Subcutaneous abdominal adipose tissue (tissue), 5 donors: ENCODE data around the gene PLTP.
"Not testable (repeated sequence)": the region's sequence is repeated elsewhere in the genome, so short reads cannot be mapped to it uniquely, and the experiment has no call there.

Experiments used
- H3K27ac ChIP-seq: one replicate; pipeline ENCODE4 v1.7.0; 2013; ENCODE audit warnings: low read depth, mild to moderate bottlenecking, inconsistent platforms, low read length, moderate library complexity
- H3K27me3 ChIP-seq, 5 donors: one replicate each; pipeline ENCODE4 v1.7.0; 2013; ENCODE audit warnings: low read length in 5 of 5, inconsistent platforms in 1 of 5; ENCODE audit not compliant: control insufficient read depth in 5 of 5, insufficient read depth in 4 of 5
- H3K36me3 ChIP-seq, 5 donors: one replicate each; pipeline ENCODE4 v1.7.0; 2013; ENCODE audit warnings: low read length in 5 of 5; ENCODE audit not compliant: control insufficient read depth in 5 of 5, insufficient read depth in 5 of 5
- H3K4me1 ChIP-seq, 5 donors: one replicate each; pipeline ENCODE4 v1.7.0; 2013; ENCODE audit warnings: low read length in 5 of 5, mild to moderate bottlenecking in 3 of 5, moderate library complexity in 1 of 5; ENCODE audit not compliant: control insufficient read depth in 5 of 5, insufficient read depth in 5 of 5
- H3K4me3 ChIP-seq, 5 donors: one replicate each; pipeline ENCODE4 v1.7.0; 2013; ENCODE audit warnings: low read length in 5 of 5, low read depth in 1 of 5
- H3K9ac ChIP-seq, 5 donors: one replicate each; pipeline ENCODE4 v1.7.0; 2013; ENCODE audit warnings: low read length in 5 of 5, mild to moderate bottlenecking in 4 of 5, moderate library complexity in 3 of 5
- H3K9me3 ChIP-seq, 5 donors: one replicate each; pipeline ENCODE4 v1.7.0; 2013; ENCODE audit warnings: low read length in 5 of 5; ENCODE audit not compliant: control insufficient read depth in 5 of 5
- donor health status: healthy.
- donor health status: healthy.
- donor health status: healthy.
- donor health status: healthy.
- donor health status: healthy.

Gene PLTP

DNA sequence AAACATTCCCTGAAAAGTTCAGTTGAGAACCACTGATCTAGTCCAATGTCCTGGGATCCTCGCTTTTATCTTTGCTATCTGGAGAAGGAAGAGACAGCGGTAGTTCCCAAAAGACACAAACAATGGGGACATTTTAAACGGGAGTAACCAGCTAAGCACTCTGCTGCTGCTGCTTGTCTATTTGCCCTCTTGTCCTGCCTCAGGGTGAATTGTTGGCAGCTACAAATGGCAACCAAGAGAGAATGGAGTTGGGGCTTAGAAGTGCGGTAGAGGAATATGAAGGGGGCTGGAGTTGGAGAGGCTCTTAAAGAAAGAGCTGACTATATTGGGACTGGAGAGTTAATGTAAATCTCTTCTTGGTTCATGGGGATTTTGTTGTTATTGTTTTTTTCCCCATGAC is 37.4 kb downstream of the PLTP start:
- no peaks in the 10 kb centered on the region for H3K9me3 ChIP-seq
- H3K9ac ChIP-seq: no peak overlapping the region
- H3K27me3 ChIP-seq: no peaks in the 10 kb centered on the region
- no peak overlapping the region for H3K27ac ChIP-seq
- peaks cover 0 to 28% (median 26%) of the 10 kb centered on the region in 5 donors for H3K36me3 ChIP-seq
- no peak overlapping the region for H3K4me3 ChIP-seq
- peaks cover 0 to 5% (median 0%) of the 10 kb centered on the region in 5 donors for H3K4me1 ChIP-seq

- not testable (repeated sequence) for H3K27ac ChIP-seq, H3K4me3 ChIP-seq, H3K9ac ChIP-seq, H3K4me1 ChIP-seq, H3K9me3 ChIP-seq, H3K27me3 ChIP-seq
- peaks cover 0 to 28% (median 26%) of the 10 kb centered on the region in 5 donors for H3K36me3 ChIP-seq
Observed at GRCh38 chr20:45874104-45874481, 37.9 kb downstream of the PLTP start.

DNA sequence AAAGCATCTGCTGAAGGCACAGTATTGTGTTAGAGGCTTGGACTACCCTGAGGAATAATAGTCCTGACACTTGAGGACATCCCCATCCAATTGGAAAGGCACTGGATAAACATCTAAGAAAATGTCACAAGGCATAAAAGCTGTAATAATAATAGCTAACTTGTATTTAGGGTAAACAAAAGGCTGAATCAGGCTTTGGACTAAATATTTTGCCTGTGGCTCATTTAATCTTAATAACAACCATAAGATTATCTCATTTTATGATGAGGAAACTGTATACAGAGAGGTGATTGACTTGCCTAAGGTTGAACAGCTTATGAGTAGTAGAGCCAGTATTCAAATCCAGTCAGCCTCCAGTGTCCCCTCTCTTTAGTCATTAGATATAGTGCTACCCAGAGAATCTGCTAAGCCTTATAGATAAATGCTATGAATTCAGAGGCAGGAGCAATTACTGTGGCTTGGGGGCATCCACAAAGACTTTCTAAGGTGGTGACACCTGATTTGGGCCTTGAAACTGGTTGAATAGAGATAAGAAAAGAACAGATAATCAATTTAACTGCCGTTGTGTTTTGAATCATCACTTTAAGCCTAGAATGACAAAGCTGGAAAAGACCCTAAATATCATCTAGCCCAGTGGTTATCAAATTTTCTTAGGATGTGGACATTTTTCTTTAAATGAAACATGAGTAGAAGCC is 38.4 kb downstream of the PLTP start:
- no peaks in the 10 kb centered on the region for H3K9me3 ChIP-seq
- H3K9ac ChIP-seq: no peak overlapping the region
- H3K27me3 ChIP-seq: no peaks in the 10 kb centered on the region
- peaks cover 0 to 3% (median 0%) of the 10 kb centered on the region in 5 donors for H3K4me1 ChIP-seq
- no peak overlapping the region for H3K4me3 ChIP-seq
- no peak overlapping the region for H3K27ac ChIP-seq
- peaks cover 0 to 25% (median 24%) of the 10 kb centered on the region in 5 donors for H3K36me3 ChIP-seq

GRCh38 chr20:45872626-45873025 is 39.3 kb downstream of the PLTP start:
- H3K9ac ChIP-seq: no peak overlapping the region
- peaks cover 0 to 16% (median 15%) of the 10 kb centered on the region in 5 donors for H3K36me3 ChIP-seq
- H3K27me3 ChIP-seq: no peaks in the 10 kb centered on the region
- no peaks in the 10 kb centered on the region for H3K4me1 ChIP-seq
- H3K9me3 ChIP-seq: no peaks in the 10 kb centered on the region
- H3K27ac ChIP-seq: no peak overlapping the region
- no peak overlapping the region for H3K4me3 ChIP-seq

DNA sequence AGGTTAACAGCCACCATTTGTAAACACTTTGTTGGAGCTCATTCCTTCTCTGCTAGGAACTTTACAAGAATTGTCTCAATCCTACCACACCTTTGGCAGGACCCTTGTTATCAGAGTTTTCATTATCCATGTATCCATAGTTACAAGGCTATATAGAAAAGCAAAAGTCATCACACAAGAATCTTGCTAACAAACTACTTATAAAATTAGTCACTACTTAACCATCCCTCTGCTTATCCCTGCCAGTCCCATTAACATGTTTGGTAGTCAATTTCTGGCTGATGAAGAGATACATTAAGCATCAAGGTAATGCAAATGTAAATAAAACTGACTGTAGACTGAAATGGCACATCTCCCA is 44.2 kb downstream of the PLTP start:
- peaks cover 0 to 5% (median 3%) of the 10 kb centered on the region in 5 donors for H3K36me3 ChIP-seq

DNA sequence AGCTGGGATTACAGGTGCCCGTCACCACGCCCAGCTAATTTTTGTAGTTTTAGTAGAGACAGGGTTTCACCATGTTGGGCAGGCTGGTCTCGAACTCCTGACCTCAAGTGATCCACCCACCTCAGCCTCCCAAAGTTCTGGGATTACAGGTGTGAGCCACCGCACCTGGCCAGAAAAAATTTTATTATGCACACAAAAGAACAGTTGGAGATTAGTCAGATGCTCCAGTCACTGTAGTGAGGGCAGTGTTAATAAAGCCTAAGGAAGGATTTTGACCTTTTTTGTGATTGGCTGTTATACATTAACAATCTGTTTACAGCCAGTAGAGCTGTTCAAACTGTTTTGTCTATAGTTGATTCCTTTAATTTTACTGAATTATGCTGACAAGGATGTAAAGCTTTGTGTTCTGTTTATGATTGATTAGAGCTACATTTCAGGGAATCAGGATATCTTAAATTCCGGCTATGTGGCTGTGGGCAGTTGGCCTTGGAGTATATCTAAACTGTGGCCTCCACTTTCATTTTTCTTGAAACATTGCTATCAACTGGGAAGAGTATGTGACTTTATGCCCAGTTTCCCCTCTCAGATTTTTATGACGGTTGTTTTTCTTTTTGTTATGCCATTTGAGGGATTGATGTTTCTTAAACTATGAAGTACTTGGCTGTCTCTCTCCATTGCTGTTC is 44.7 kb downstream of the PLTP start:
- H3K27me3 ChIP-seq: no peaks in the 10 kb centered on the region
- no peak overlapping the region for H3K27ac ChIP-seq
- no peak overlapping the region for H3K9ac ChIP-seq
- no peaks in the 10 kb centered on the region for H3K36me3 ChIP-seq
- H3K9me3 ChIP-seq: no peaks in the 10 kb centered on the region
- no peaks in the 10 kb centered on the region for H3K4me1 ChIP-seq
- no peak overlapping the region for H3K4me3 ChIP-seq

More for the DNA sequence above, 44.2 kb downstream of the PLTP start:
- Histone ChIP-seq H3K4me3 (no peak overlapping the region), H3K9me3 (no peaks in the 10 kb centered on the region), H3K4me1 (no peaks in the 10 kb centered on the region), H3K27ac (no peak overlapping the region), H3K9ac (no peak overlapping the region), H3K27me3 (no peaks in the 10 kb centered on the region)

- H3K9ac ChIP-seq: no peak overlapping the region
- H3K27ac ChIP-seq: no peak overlapping the region
- H3K4me3 ChIP-seq: no peak overlapping the region
- H3K4me1 ChIP-seq: no peaks in the 10 kb centered on the region
- H3K27me3 ChIP-seq: no peaks in the 10 kb centered on the region
- H3K36me3 ChIP-seq: no peaks in the 10 kb centered on the region
- H3K9me3 ChIP-seq: no peaks in the 10 kb centered on the region
Observed at GRCh38 chr20:45866454-45866853, 45.5 kb downstream of the PLTP start.

DNA sequence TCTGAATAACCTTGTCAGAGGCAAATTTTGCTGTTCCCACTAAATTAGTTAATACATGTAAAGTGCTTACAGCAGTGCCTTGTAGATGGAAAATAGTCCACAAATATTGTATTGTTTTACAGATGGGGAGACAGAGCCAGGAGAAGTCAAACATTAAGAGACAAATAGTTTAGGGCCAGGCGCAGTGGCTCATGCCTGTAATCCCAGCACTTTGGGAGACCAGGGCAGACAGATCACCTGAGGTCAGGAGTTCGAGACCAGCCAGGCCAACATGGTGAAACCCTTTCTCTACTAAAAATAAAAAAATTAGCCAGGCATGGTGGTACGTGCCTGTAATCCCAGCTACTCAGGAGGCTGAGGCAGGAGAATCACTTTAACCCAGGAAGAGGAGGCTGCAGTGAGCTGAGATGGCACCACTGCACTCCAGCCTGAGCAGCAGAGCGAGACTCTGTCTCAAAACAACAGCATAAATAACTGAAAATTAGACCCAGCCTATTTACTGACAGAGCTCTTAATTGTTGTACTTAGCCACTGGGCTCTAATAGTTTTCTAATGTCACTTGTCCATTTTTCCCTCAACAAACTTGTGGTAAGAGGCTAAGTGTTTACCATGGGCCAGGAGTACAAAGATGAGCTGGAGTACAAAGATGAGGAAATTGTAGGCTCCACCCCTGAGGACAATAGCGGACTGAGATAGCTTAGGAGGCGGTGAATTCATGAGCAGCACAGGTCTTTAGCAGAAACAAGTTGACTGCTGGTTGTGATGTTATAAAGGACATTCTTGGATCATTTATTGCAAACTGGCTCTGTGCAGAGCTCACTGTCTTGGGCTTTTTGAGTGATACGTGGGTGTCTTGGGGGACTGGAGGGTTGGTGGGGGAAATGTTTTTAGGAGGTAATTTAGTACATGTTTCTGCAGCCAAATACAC is 48.1 kb downstream of the PLTP start:
- Histone ChIP-seq H3K4me1 (no peaks in the 10 kb centered on the region), H3K9me3 (no peaks in the 10 kb centered on the region), H3K36me3 (peaks cover 0 to 3% (median 0%) of the 10 kb centered on the region in 5 donors), H3K27ac (no peak overlapping the region), H3K27me3 (no peaks in the 10 kb centered on the region), H3K9ac (no peak overlapping the region), H3K4me3 (no peak overlapping the region)

GRCh38 chr20:45861221-45862075 is 50.5 kb downstream of the PLTP start:
- H3K9me3 ChIP-seq: no peaks in the 10 kb centered on the region
- H3K27ac ChIP-seq: no peak overlapping the region
- peaks cover 0 to 18% (median 15%) of the 10 kb centered on the region in 5 donors for H3K4me1 ChIP-seq

More at GRCh38 chr20:45861221-45862075, 50.5 kb downstream of the PLTP start:
- H3K36me3 ChIP-seq: peaks cover 0 to 3% (median 0%) of the 10 kb centered on the region in 5 donors
- H3K27me3 ChIP-seq: no peaks in the 10 kb centered on the region
- no peak overlapping the region for H3K4me3 ChIP-seq
- H3K9ac ChIP-seq: no peak overlapping the region
